Nephron (organoid): ENCODE results near the gene KDM3B.
"Not testable (repeated sequence)": the region's sequence is repeated elsewhere in the genome, so short reads cannot be mapped to it uniquely, and the experiment has no call there.

Experiments
- H3K27ac Mint-ChIP-seq, 3 experiments: 2 replicates each; pipeline ENCODE4 v1.8.0; 2020; ENCODE audit warnings: mixed read lengths in 3 of 3, mild to moderate bottlenecking in 2 of 3, moderate library complexity in 1 of 3
- H3K27me3 Mint-ChIP-seq: 2 replicates; pipeline ENCODE4 v1.8.0; 2021; ENCODE audit warnings: low read depth, mild to moderate bottlenecking, moderate library complexity, mixed read lengths
- H3K36me3 Mint-ChIP-seq: 2 replicates; pipeline ENCODE4 v1.8.0; 2020; ENCODE audit warnings: low read depth, mixed read lengths
- H3K4me1 Mint-ChIP-seq: 2 replicates; pipeline ENCODE4 v1.8.0; 2020; ENCODE audit warnings: mixed read lengths
- H3K4me3 Mint-ChIP-seq, 3 experiments: 2 replicates each; pipeline ENCODE4 v1.8.0; 2020; ENCODE audit warnings: mild to moderate bottlenecking in 3 of 3, mixed read lengths in 3 of 3, moderate library complexity in 2 of 3
- H3K9me3 Mint-ChIP-seq: 2 replicates; pipeline ENCODE4 v1.8.0; 2020; ENCODE audit warnings: mixed read lengths
- TF ChIP-seq, protein P1 (sequence below), 3 experiments: fragments of 200-600 bp; sonication (generic); IDR thresholded peaks; one replicate each; pipeline ENCODE4 v1.5.0; 2021; ENCODE audit warnings: antibody characterized with exemption in 3 of 3; ENCODE audit not compliant: unreplicated experiment in 3 of 3

KDM3B gene

DNA sequence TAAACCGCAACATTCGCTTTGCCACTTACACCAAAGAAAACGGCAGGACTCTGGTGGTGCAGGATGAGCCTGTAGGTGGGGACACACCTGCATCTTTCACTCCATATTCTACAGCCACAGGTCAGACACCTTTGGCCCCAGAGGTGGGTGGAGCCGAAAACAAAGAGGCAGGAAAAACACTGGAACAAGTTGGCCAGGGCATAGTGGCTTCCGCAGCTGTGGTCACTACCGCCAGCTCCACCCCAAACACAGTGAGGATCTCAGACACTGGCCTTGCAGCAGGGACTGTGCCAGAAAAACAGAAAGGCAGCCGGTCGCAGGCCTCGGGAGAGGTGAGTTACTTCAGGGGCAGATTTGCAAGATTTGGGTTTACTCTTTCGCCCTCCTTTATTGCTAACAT is 33.8 kb downstream of the KDM3B start:
- Mint-ChIP-seq H3K36me3 (peaks cover 71% of the 10 kb centered on the region), H3K4me3 (no peak overlapping the region), H3K4me1 (peaks cover 3% of the 10 kb centered on the region), H3K27ac (no peak overlapping the region), H3K9me3 (no peaks in the 10 kb centered on the region), H3K27me3 (no peaks in the 10 kb centered on the region)
- TF ChIP-seq, protein P1, sequence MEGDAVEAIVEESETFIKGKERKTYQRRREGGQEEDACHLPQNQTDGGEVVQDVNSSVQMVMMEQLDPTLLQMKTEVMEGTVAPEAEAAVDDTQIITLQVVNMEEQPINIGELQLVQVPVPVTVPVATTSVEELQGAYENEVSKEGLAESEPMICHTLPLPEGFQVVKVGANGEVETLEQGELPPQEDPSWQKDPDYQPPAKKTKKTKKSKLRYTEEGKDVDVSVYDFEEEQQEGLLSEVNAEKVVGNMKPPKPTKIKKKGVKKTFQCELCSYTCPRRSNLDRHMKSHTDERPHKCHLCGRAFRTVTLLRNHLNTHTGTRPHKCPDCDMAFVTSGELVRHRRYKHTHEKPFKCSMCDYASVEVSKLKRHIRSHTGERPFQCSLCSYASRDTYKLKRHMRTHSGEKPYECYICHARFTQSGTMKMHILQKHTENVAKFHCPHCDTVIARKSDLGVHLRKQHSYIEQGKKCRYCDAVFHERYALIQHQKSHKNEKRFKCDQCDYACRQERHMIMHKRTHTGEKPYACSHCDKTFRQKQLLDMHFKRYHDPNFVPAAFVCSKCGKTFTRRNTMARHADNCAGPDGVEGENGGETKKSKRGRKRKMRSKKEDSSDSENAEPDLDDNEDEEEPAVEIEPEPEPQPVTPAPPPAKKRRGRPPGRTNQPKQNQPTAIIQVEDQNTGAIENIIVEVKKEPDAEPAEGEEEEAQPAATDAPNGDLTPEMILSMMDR (IDR thresholded peaks at IDR 0.05; ENCODE audit: unreplicated experiment in 3 of 3) = no peak

DNA sequence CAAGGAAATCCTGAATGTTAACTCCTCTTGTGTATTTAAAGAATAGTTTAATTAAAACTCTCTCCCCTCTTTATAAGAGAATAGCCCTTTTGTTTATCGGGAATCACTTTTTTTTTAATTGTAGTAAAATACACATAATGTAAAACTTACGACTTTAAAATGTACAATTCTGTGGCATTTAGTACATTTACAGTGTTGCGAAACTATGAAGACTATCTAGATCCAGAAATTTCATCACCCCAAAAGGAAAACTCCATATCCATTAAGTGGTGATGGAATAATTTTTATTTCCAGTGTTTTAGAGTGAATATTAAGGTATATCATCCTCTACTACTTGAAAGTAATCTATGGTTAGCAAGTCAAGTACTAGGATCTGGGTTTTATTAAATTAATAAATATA is 36.8 kb downstream of the KDM3B start:
- no peaks in the 10 kb centered on the region for H3K27me3 Mint-ChIP-seq
- TF ChIP-seq, protein P1 (IDR thresholded peaks at IDR 0.05; ENCODE audit: unreplicated experiment in 3 of 3) = no peak
- peak overlapping the region in 1 of 3 experiments; percentile 40 for H3K27ac Mint-ChIP-seq
- no peak overlapping the region for H3K4me3 Mint-ChIP-seq
- H3K36me3 Mint-ChIP-seq = peaks cover 74% of the 10 kb centered on the region
- no peaks in the 10 kb centered on the region for H3K9me3 Mint-ChIP-seq
- peaks cover 25% of the 10 kb centered on the region for H3K4me1 Mint-ChIP-seq

DNA sequence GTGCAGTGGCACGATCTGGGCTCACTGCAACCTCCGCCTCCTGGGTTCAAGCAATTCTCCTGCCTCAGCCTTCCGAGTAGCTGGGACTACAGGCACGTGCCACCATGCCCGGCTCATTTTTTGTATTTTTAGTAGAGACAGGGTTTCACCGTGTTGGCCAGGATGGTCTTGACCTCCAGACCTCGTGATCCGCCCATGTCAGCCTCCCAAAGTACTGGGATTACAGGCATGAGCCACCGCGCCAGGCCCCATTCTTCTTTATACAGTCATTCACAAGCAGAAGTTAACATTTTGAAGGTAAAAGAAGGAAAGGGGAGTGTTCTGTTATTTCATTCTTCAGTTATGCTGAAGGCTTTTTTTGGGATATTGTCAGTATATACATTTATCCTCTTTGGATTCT is 37.4 kb downstream of the KDM3B start:
- peaks cover 25% of the 10 kb centered on the region for H3K4me1 Mint-ChIP-seq
- H3K4me3 Mint-ChIP-seq, H3K27me3 Mint-ChIP-seq, H3K9me3 Mint-ChIP-seq: not testable (repeated sequence)
- H3K27ac Mint-ChIP-seq = peak overlapping the region in 1 of 3 experiments; percentile 40
- H3K36me3 Mint-ChIP-seq = peaks cover 80% of the 10 kb centered on the region

DNA sequence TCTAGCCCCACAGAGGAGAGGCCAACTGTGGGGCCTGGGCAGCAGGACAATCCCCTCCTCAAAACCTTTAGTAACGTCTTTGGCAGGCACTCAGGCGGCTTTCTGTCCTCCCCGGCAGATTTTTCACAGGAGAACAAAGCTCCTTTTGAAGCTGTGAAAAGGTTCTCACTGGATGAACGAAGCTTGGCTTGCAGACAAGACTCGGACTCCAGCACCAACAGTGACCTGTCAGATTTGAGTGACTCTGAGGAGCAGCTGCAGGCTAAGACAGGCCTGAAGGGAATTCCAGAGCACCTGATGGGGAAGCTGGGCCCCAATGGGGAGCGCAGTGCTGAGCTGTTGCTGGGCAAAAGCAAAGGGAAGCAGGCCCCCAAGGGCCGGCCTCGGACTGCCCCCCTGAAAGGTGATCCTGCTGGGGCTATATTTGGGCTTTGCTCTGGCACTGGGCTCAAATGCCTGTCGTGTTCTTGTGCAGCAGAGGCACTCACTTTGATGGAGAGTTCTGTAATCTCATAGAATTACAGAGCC is 39.4 kb downstream of the KDM3B start:
- no peaks in the 10 kb centered on the region for H3K9me3 Mint-ChIP-seq
- H3K4me1 Mint-ChIP-seq = peaks cover 25% of the 10 kb centered on the region
- TF ChIP-seq, protein P1 (IDR thresholded peaks at IDR 0.05; ENCODE audit: unreplicated experiment in 3 of 3) = no peak
- H3K27ac Mint-ChIP-seq = peak overlapping the region; percentile 87 to 93 (median 89)
- peaks cover 80% of the 10 kb centered on the region for H3K36me3 Mint-ChIP-seq
- peak overlapping the region in 1 of 3 experiments; percentile 42 for H3K4me3 Mint-ChIP-seq
- no peaks in the 10 kb centered on the region for H3K27me3 Mint-ChIP-seq

DNA sequence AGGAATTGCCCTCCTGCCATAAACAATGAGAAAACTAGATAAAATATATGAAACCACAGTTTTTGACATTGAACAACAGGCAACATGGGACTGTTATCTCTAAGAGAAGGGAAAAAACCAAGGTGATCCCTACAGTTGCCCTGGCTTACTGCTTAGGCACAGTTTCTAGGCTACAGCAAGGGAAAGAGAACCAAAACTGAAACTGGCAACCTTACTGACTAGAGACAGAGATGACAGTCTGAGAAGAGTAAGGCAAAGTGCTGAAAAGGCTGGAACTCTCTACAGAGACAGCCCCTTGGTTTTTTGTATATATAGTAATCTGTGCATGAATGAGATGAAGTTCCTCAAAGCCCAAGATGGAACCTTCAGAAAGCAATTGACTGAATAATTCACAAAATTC is 50.2 kb downstream of the KDM3B start:
- Mint-ChIP-seq H3K27me3 (no peaks in the 10 kb centered on the region), H3K9me3 (no peaks in the 10 kb centered on the region), H3K27ac (no peak overlapping the region), H3K4me1 (no peaks in the 10 kb centered on the region), H3K4me3 (no peak overlapping the region), H3K36me3 (peaks cover 71% of the 10 kb centered on the region)
- TF ChIP-seq, protein P1 (IDR thresholded peaks at IDR 0.05; ENCODE audit: unreplicated experiment in 3 of 3) = no peak

DNA sequence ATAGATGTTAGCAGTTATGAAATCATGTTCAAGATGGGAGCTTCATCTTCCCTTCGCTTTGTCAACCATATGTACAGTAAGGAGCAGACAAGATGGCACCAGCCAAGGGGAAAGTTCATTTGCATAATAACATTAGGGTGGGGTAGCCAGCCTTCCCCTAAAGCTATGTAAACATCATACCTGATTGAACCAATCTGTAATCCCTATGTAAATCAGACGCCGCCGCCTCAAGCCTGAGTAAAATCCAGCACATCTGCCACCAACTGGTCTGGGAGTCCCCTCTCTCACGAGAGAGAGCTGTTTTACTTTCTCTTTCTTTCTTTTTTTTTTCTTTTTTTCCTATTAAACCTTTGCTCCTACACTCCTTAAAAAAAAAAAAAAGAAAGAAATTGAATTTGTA is 55.5 kb downstream of the KDM3B start:
- Mint-ChIP-seq H3K36me3 (peaks cover 75% of the 10 kb centered on the region), H3K4me3 (no peak overlapping the region), H3K27me3 (no peaks in the 10 kb centered on the region), H3K4me1 (no peaks in the 10 kb centered on the region), H3K27ac (no peak overlapping the region), H3K9me3 (peaks cover 3% of the 10 kb centered on the region)
- TF ChIP-seq, protein P1 (IDR thresholded peaks at IDR 0.05; ENCODE audit: unreplicated experiment in 3 of 3) = no peak
